HTR-8/SVneo (cell line): ENCODE measurements around the gene BTBD18.

Source experiments
- DNase-seq: peaks from one replicate; pipeline ENCODE4 v3.0.0; 2011; ENCODE audit warnings: low spot score, mixed read lengths; ENCODE audit not compliant: insufficient read length
- FAIRE-seq: peaks from 2 replicates; lab custom pipeline; 2011; peaks lifted over from hg19 to GRCh38; lab: Jason Lieb, UNC

The BTBD18 gene

DNA sequence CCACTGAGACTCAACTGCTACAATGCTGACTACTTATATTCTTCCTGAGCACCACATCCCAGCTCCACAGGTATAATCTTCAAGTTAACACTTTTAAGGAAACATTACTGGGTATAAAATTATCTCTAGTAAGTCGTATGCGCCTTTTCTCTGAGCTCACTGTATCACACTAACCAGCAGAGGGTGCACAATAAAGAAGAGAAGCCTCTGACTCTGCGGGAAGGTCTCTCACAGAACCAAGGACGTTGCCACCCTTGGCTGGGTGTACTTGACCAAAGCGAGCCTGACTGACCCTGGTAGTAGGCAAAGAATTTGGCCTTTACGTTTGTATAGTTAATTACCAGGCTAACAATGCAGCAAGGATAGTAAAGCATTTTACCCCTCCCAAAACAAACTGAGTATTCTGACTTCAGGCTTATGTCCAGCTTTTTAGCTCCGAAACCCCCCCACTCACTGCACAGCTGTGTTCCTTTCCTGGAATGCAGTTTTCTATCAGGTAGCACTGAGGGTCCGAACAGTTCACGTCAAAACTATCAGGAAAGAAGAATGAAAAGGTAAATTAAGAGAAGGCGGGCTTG lies at the start of gene BTBD18:
TSS of gene BTBD18 (minus strand) at position 144 of the 578 bp plus-strand sequence. CDS start 631 bp downstream, outside the sequence.
- peak; percentile 38 for DNase-seq
- FAIRE-seq, result no peak

- FAIRE-seq (no peak), DNase-seq (no peak)
These were observed 49.5 kb upstream of the BTBD18 start for GRCh38 chr11:57801183-57801485.

- FAIRE-seq, result no peak
- DNase-seq, result peak; percentile 79
These were observed 49.0 kb upstream of the BTBD18 start for GRCh38 chr11:57800444-57801182.

DNA sequence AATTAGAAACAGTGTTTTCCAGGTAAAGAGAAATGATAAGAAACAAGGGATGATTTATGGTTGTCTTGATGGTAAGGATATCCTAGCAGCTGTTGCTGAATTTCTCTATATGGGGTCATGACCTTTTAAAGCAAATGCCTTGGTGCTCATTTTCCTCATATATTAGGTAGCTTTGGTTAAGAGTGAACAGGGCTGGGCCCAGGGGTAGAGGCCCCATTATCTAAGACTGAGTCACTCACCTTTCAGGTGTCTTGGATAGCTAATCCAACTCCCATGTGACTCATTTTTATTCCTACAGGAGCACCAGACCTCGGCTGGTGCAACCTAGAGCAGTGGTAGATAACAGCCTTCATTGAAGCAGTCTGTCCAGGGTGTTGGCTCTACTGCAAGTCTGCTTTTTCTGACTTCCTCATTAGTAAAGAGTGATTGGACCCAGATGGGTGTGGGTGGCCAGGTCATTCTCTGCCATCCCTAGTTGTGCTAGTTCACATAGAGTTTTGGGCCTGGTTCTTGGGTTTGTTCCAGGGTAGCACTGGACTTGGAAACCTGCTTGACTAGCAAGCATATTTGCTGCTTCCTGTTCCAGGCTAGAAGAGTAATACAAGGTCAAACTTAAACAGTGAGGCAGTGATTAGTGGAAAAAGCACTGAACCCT lies 47.4 kb upstream of the BTBD18 start:
- DNase-seq (no peak), FAIRE-seq (no peak)

DNA sequence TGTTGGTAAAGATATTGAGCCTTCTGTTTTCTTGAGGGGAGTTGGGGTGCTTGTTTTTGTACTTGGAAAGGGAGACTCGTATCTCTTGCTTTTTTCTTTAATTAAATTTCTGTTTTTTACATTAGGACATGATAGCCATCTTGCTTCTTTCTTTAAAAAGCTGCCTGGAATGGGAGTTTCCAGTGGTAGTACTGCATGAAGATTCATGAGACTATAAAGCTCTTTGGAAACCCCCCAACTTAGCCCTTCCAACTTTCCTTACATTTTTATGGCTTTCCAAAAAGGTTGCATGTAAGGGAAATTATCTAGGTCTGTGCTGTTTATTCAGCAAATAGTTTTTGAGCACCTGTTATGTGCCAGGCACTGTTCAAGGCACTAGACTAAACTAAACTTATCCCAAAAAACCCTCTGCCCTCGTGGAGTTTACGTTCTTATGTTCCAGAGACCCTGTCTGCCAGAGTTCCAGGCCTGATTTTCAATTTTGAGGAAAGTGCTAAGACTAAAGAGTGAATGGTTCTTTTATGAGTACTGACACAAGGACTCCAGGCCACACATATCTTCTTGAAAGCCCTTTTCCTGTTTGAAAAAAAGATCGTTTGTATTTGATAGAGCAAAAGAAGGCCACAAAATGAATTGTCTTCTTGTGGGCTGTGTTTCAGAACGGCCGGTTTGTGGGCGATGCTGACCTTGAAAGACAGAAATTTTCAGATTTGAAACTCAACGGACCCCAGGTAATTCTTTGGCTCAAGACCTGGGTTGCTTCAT lies 41.9 kb upstream of the BTBD18 start:
- no peak for DNase-seq
- FAIRE-seq, result no peak

DNA sequence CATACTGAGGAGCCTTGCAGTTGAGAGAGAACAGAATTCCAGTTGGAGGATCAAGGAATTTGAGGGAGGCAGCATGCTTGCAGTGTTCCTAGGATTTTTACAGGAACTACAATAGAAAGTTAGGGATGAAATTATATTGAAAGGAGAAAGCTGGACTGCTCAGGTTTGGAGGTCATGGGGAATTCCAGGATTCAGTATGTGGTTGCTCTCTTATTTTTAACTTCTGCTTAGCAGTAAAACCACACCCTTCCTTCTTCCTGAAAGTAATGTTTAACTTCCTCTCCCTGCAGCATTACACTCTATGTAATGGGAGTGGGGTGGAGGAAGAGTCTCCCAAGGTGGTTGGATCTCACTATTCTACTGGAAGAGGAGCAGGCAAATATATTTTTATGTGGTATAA lies 41.3 kb upstream of the BTBD18 start:
- FAIRE-seq (no peak), DNase-seq (no peak)

- no peak for FAIRE-seq
- no peak for DNase-seq
These were observed 40.5 kb upstream of the BTBD18 start for GRCh38 chr11:57792060-57792541.

GRCh38 chr11:57791321-57792059 lies 39.9 kb upstream of the BTBD18 start:
- no peak for DNase-seq
- FAIRE-seq, result no peak

- no peak for DNase-seq
- FAIRE-seq, result no peak
These were observed 37.1 kb upstream of the BTBD18 start for GRCh38 chr11:57788703-57789088.

GRCh38 chr11:57787920-57788702 lies 36.5 kb upstream of the BTBD18 start:
- FAIRE-seq, result no peak
- DNase-seq, result no peak

- FAIRE-seq, result no peak
These were observed 35.5 kb upstream of the BTBD18 start for GRCh38 chr11:57787006-57787604.

GRCh38 chr11:57786436-57786835 lies 34.8 kb upstream of the BTBD18 start:
- DNase-seq (no peak), FAIRE-seq (no peak)

More at GRCh38 chr11:57787006-57787604, 35.5 kb upstream of the BTBD18 start:
- DNase-seq, result no peak

GRCh38 chr11:57785072-57785471 lies 33.5 kb upstream of the BTBD18 start:
- no peak for DNase-seq

DNA sequence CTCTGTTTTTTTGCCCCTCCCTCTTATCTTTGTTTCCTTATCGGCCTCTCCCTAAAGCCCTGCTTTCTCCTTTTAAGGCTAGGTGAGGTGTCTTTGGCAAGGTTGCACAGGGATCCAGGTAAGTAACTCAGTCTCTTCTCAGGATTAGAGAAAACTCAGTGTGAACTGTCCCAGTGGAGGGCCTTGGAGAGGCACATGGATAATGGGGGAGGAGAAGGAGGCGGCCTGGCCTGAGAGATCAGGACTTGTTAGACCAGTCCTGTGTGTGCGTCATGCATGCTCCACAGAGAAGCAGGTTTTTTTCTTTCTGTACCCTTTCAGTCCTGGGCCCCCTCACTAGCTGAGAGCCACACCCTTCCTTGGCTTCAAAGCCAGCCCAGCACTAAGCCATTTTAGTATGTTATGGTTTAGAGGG lies 29.9 kb upstream of the BTBD18 start:
- no peak for FAIRE-seq
- DNase-seq, result no peak

More at GRCh38 chr11:57785072-57785471, 33.5 kb upstream of the BTBD18 start:
- FAIRE-seq, result no peak

- FAIRE-seq, result no peak
- DNase-seq, result no peak
These were observed 27.7 kb upstream of the BTBD18 start for GRCh38 chr11:57779276-57779675.

GRCh38 chr11:57778318-57779037 lies 26.9 kb upstream of the BTBD18 start:
- FAIRE-seq, result no peak
- DNase-seq, result peak; percentile 90

- FAIRE-seq, result no peak
These were observed 26.3 kb upstream of the BTBD18 start for GRCh38 chr11:57777969-57778317.

GRCh38 chr11:57776577-57777210 lies 25.1 kb upstream of the BTBD18 start:
- FAIRE-seq (no peak), DNase-seq (no peak)

More at GRCh38 chr11:57777969-57778317, 26.3 kb upstream of the BTBD18 start:
- DNase-seq, result no peak
